DOHH2 (cell line): ENCODE data around the gene PHRF1.

Experiments
- EZH2phosphoT487 ChIP-seq: fragments of 200-600 bp; sonication (generic); IDR thresholded peaks from 2 replicates; pipeline ENCODE4 v1.6.1; 2017; ENCODE audit warnings: borderline replicate concordance, mild to moderate bottlenecking, antibody characterized with exemption, low read length, moderate library complexity, mixed read lengths
- TF ChIP-seq, protein P1 (sequence below): fragments of 200-600 bp; sonication (generic); IDR thresholded peaks from one replicate; pipeline ENCODE4 v1.5.1; 2014; ENCODE audit warnings: antibody characterized with exemption, mild to moderate bottlenecking, low read depth, low read length; ENCODE audit not compliant: poor library complexity, severe bottlenecking

- TF ChIP-seq, protein P1, sequence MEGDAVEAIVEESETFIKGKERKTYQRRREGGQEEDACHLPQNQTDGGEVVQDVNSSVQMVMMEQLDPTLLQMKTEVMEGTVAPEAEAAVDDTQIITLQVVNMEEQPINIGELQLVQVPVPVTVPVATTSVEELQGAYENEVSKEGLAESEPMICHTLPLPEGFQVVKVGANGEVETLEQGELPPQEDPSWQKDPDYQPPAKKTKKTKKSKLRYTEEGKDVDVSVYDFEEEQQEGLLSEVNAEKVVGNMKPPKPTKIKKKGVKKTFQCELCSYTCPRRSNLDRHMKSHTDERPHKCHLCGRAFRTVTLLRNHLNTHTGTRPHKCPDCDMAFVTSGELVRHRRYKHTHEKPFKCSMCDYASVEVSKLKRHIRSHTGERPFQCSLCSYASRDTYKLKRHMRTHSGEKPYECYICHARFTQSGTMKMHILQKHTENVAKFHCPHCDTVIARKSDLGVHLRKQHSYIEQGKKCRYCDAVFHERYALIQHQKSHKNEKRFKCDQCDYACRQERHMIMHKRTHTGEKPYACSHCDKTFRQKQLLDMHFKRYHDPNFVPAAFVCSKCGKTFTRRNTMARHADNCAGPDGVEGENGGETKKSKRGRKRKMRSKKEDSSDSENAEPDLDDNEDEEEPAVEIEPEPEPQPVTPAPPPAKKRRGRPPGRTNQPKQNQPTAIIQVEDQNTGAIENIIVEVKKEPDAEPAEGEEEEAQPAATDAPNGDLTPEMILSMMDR = no peak
- TF ChIP-seq EZH2phosphoT487 = no peak
These were observed 40.5 kb upstream of the PHRF1 start, which contains the start of gene HRAS for GRCh38 chr11:535519-536454.
